Measurements from ENCODE around the gene CDK1. TPM values are rescaled to one million over a fixed set of nuclear protein-coding genes. Genes with fewer than 3 reads are reported as not detected.

The CDK1 gene
- total and polyA plus RNA-seq, 10 of the 15 experiments (the other 5 are each of a cell fraction or from before 2014, with no cell fraction given) = 81.5 to 361 (median 133) TPM

- TF ChIP-seq MTA2 (IDR thresholded peaks at IDR 0.05; ENCODE audit: low read depth) (no peak), YBX1 (IDR thresholded peaks at IDR 0.05) (no peak), SP1 (IDR thresholded peaks at IDR 0.05; ENCODE audit: low read depth, low read length) (no peak), EGR1 (IDR thresholded peaks at IDR 0.05; ENCODE audit: borderline replicate concordance in 1 of 2, low read depth in 2 of 2, low read length in 2 of 2) (no peak), PKNOX1 (IDR thresholded peaks at IDR 0.05) (no peak), STAT3 (IDR thresholded peaks at IDR 0.05; ENCODE audit: low read depth, low read length) (no peak), EP300 (IDR thresholded peaks at IDR 0.05; ENCODE audit: borderline replicate concordance in 1 of 2, control insufficient read depth in 1 of 2, low read depth in 2 of 2, low read length in 2 of 2) (no peak), CREB1 (IDR thresholded peaks at IDR 0.05; ENCODE audit: low read depth) (no peak), ATF3 (IDR thresholded peaks at IDR 0.05; ENCODE audit: borderline replicate concordance, extremely low read depth, low read depth, low read length) (no peak)
Measured at GRCh38 chr10:60822809-60823208, 44.5 kb downstream of the CDK1 start (continued).

- Histone ChIP-seq H3K27ac (ENCODE audit: control insufficient read depth, insufficient read depth) (no peak overlapping the region), H3K79me2 (ENCODE audit: control insufficient read depth, insufficient read depth, low read length) (no peaks in the 10 kb centered on the region), H3K4me2 (ENCODE audit: control insufficient read depth, insufficient read depth) (no peak overlapping the region), H2AFZ (ENCODE audit: control insufficient read depth, low read depth, low read length) (no peak overlapping the region), H3K4me1 (ENCODE audit: control insufficient read depth, insufficient read depth, low read length) (no peaks in the 10 kb centered on the region), H4K20me1 (ENCODE audit: control insufficient read depth, insufficient read depth) (no peaks in the 10 kb centered on the region), H3K9me3 (replicated peaks; ENCODE audit: control insufficient read depth, insufficient read depth, low read length) (no peaks in the 10 kb centered on the region), H3K27me3 (replicated peaks in 1 of 2; ENCODE audit: control insufficient read depth in 2 of 2, insufficient read depth in 2 of 2, low read length in 1 of 2) (no peaks in the 10 kb centered on the region; a peak in 1 of 4 replicates), H3K4me3 (no peak overlapping the region), H3K36me3 (ENCODE audit: control insufficient read depth in 2 of 2, insufficient read depth in 2 of 2, low read length in 1 of 2) (no peaks in the 10 kb centered on the region), H3K9ac (ENCODE audit: control insufficient read depth, insufficient read depth, low read length) (no peak overlapping the region)
- intact Hi-C loops (cut with micrococcal nuclease; ENCODE audit: unreplicated experiment) (no loop called here), in situ Hi-C loops (cut with MboI) (loop anchor here (25.0 kb wide), 1 partner anchor 1014 kb away; no protein-coding TSS in a partner anchor)
- ChIA-PET SMC1A (ENCODE audit: uncharacterized antibody, unreplicated experiment) (interaction anchor here (0.8 to 1.4 kb wide), 4 partner anchors 9 to 909 kb away, joined by 3 read pairs; no protein-coding TSS in a partner anchor), RAD21 (ENCODE audit: unreplicated experiment) (no interaction called here), CTCF (interaction anchor here (1.2 kb wide), 1 partner anchor 910 kb away, joined by 3 read pairs; no protein-coding TSS in a partner anchor), POLR2A (no interaction called here)
- ATAC-seq (no peak), DNase-seq (ENCODE audit: low read depth, low spot score) (no peak), FAIRE-seq (no peak)
- no peak for TF ChIP-seq IKZF1 (conservative IDR thresholded peaks at IDR 0.05)
- TF ChIP-seq SPI1 (IDR thresholded peaks at IDR 0.05; ENCODE audit: borderline replicate concordance, insufficient read depth, low read depth, low read length) = peak; percentile 73
- WGBS (ENCODE audit: insufficient coverage, insufficient replicate concordance, low lambda C conversion rate, missing lambda C conversion rate) = 50% methylated on average over 1 of the region's 1 CpG
- no TSS peak for BruUV-seq (replicated peaks)
Measured at GRCh38 chr10:60823324-60823723, 45.0 kb downstream of the CDK1 start.

Data from GM12878 (cell line).